NCI-H2081 treated with DMSO at 0.1 percent for 48 hours (cell line): ENCODE results near the gene ZNF100.
"Not testable (repeated sequence)": the region's sequence is repeated elsewhere in the genome, so short reads cannot be mapped to it uniquely, and the experiment has no call there.

Experiments
- DNase-seq: peaks from one replicate; lab custom pipeline; 2025; lab: John Stamatoyannopoulos, UW

Gene ZNF100

GRCh38 chr19:21767065-21767800 is at the start of gene ZNF100:
Gene ZNF100, minus strand, starts transcription at chr19:21767579. Its CDS starts 150 bp downstream, at chr19:21767429.
- peak; percentile 83 for DNase-seq

GRCh38 chr19:21812448-21812847 is 45.1 kb upstream of the ZNF100 start:
- no peak for DNase-seq

GRCh38 chr19:21808400-21809000 is 41.1 kb upstream of the ZNF100 start:
- not testable (repeated sequence) for DNase-seq

- no peak for DNase-seq
Observed at GRCh38 chr19:21789466-21790085, 22.2 kb upstream of the ZNF100 start.

- no peak for DNase-seq
Observed at GRCh38 chr19:21786936-21787335, 19.6 kb upstream of the ZNF100 start.

- not testable (repeated sequence) for DNase-seq
Observed at GRCh38 chr19:21775792-21776191, 8.4 kb upstream of the ZNF100 start.

GRCh38 chr19:21766705-21767064 is 694 bp downstream of the ZNF100 start:
- not testable (repeated sequence) for DNase-seq

GRCh38 chr19:21765151-21765550 is 2.2 kb downstream of the ZNF100 start:
- no peak for DNase-seq

GRCh38 chr19:21761547-21761946 is 5.8 kb downstream of the ZNF100 start:
- not testable (repeated sequence) for DNase-seq

- DNase-seq: no peak
Observed at GRCh38 chr19:21758296-21758695, 9.1 kb downstream of the ZNF100 start.

GRCh38 chr19:21755555-21755954 is 11.8 kb downstream of the ZNF100 start:
- not testable (repeated sequence) for DNase-seq

GRCh38 chr19:21751384-21751783 is 16.0 kb downstream of the ZNF100 start:
- no peak for DNase-seq

- no peak for DNase-seq
Observed at GRCh38 chr19:21750586-21751128, 16.7 kb downstream of the ZNF100 start.

- DNase-seq: no peak
Observed at GRCh38 chr19:21749090-21749489, 18.3 kb downstream of the ZNF100 start.

- no peak for DNase-seq
Observed at GRCh38 chr19:21748088-21748487, 19.3 kb downstream of the ZNF100 start.

GRCh38 chr19:21740559-21740958 is 26.8 kb downstream of the ZNF100 start:
- DNase-seq: no peak

GRCh38 chr19:21726942-21727747 is 40.2 kb downstream of the ZNF100 start:
- not testable (repeated sequence) for DNase-seq

- no peak for DNase-seq
Observed at GRCh38 chr19:21713761-21714160, 53.6 kb downstream of the ZNF100 start.

GRCh38 chr19:21709464-21709863 is 57.9 kb downstream of the ZNF100 start:
- no peak for DNase-seq

- DNase-seq: not testable (repeated sequence)
Observed at GRCh38 chr19:21707878-21708277, 59.5 kb downstream of the ZNF100 start.

- DNase-seq: no peak
Observed at GRCh38 chr19:21707065-21707464, 60.3 kb downstream of the ZNF100 start.

GRCh38 chr19:21705393-21705792 is 62.0 kb downstream of the ZNF100 start:
- DNase-seq: no peak
